Measurements from ENCODE around the gene GPR17.

GPR17 gene

GRCh38 chr2:127636248-127637235 lies 9.4 kb upstream of the GPR17 start:
- no peak for TF ChIP-seq CTCF (IDR thresholded peaks at IDR 0.05; ENCODE audit: extremely low read depth, missing control alignments)
- DNase-seq (ENCODE audit: low spot score): no peak

GRCh38 chr2:127637236-127637630 lies 8.7 kb upstream of the GPR17 start:
- no peak for TF ChIP-seq CTCF (IDR thresholded peaks at IDR 0.05; ENCODE audit: extremely low read depth, missing control alignments)
- no peak for DNase-seq (ENCODE audit: low spot score)

GRCh38 chr2:127637725-127638252 lies 8.2 kb upstream of the GPR17 start:
- TF ChIP-seq CTCF (IDR thresholded peaks at IDR 0.05; ENCODE audit: extremely low read depth, missing control alignments): no peak
- DNase-seq (ENCODE audit: low spot score): no peak

- DNase-seq (ENCODE audit: low spot score): no peak
- TF ChIP-seq CTCF (IDR thresholded peaks at IDR 0.05; ENCODE audit: extremely low read depth, missing control alignments): no peak
Observed at GRCh38 chr2:127638361-127639110, 7.4 kb upstream of the GPR17 start.

GRCh38 chr2:127639111-127639474 lies 6.9 kb upstream of the GPR17 start:
- no peak for TF ChIP-seq CTCF (IDR thresholded peaks at IDR 0.05; ENCODE audit: extremely low read depth, missing control alignments)
- DNase-seq (ENCODE audit: low spot score): no peak

GRCh38 chr2:127640082-127641072 lies 5.6 kb upstream of the GPR17 start:
- peak; percentile 76 for DNase-seq (ENCODE audit: low spot score)
- TF ChIP-seq CTCF (IDR thresholded peaks at IDR 0.05; ENCODE audit: extremely low read depth, missing control alignments): no peak

All from GM20000 (cell line).